ENCODE data around the gene RYR3. TPM values are rescaled to one million over a fixed set of nuclear protein-coding genes. Genes with fewer than 3 reads are reported as not detected.

RYR3 gene
- total and polyA plus RNA-seq, 2 donors (not counting 1 experiment from before 2014, with no cell fraction given), result not detected

DNA sequence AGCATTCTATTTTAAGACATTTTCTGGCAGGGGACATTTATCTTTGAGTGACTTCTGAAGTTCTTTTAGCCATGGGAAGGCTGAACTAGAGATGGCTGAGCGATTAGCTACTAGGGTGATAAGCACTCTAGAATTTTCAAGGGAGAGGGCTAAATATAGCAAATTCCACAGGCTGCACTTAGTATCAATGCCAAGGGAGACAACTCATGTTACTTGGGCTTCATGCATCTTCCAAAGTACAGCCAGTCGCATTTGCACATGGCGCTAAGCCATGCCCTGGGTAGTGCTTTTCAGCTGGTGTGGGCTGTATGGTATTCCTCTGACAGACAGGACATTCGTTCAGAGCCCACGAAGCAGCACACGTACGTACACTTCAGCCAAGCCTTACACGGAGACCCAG is 69.6 kb downstream of the RYR3 start:
- Mint-ChIP-seq H3K4me1 (no peaks in the 10 kb centered on the region), H3K4me3 (no peak overlapping the region), H3K27ac (no peak overlapping the region), H3K9me3 (ENCODE audit: insufficient read depth) (peaks cover 4% of the 10 kb centered on the region), H3K27me3 (peaks cover 4% of the 10 kb centered on the region)
- H3K4me2 ChIP-seq (replicated peaks; ENCODE audit: low read depth, low read length, poor library complexity, severe bottlenecking), result no peak overlapping the region
- intact Hi-C loops (cut with micrococcal nuclease), result no loop called here
- CTCF ChIA-PET, result no interaction called here
- no peaks in the 10 kb centered on the region for H3K4me1 ChIP-seq (ENCODE audit: control insufficient read depth in 2 of 2, insufficient read depth in 2 of 2, low read length in 2 of 2)
- H2AFZ ChIP-seq (ENCODE audit: insufficient read depth, low read depth, low read length, poor library complexity, severe bottlenecking), result no peak overlapping the region
- peaks cover 0 to 3% (median 0%) of the 10 kb centered on the region in 4 experiments for H3K27me3 ChIP-seq (replicated peaks in 1 of 4; ENCODE audit: control extremely low read depth in 1 of 4, control insufficient read depth in 3 of 4, insufficient read depth in 4 of 4, low read length in 3 of 4)
- H4K20me1 ChIP-seq (ENCODE audit: control insufficient read depth, insufficient read depth, low read length, poor library complexity, severe bottlenecking), result no peaks in the 10 kb centered on the region
- ATAC-seq (ENCODE audit: low read depth), result no peak
- no peak for DNase-seq
- TF ChIP-seq EZH2 (IDR thresholded peaks at IDR 0.05; ENCODE audit: borderline replicate concordance, insufficient read depth, low read depth, low read length, poor library complexity, severe bottlenecking), result no peak
- TF ChIP-seq, protein P1, sequence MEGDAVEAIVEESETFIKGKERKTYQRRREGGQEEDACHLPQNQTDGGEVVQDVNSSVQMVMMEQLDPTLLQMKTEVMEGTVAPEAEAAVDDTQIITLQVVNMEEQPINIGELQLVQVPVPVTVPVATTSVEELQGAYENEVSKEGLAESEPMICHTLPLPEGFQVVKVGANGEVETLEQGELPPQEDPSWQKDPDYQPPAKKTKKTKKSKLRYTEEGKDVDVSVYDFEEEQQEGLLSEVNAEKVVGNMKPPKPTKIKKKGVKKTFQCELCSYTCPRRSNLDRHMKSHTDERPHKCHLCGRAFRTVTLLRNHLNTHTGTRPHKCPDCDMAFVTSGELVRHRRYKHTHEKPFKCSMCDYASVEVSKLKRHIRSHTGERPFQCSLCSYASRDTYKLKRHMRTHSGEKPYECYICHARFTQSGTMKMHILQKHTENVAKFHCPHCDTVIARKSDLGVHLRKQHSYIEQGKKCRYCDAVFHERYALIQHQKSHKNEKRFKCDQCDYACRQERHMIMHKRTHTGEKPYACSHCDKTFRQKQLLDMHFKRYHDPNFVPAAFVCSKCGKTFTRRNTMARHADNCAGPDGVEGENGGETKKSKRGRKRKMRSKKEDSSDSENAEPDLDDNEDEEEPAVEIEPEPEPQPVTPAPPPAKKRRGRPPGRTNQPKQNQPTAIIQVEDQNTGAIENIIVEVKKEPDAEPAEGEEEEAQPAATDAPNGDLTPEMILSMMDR (IDR thresholded peaks at IDR 0.05), result no peak
- no peaks in the 10 kb centered on the region for H3K36me3 ChIP-seq (replicated peaks in 1 of 2; ENCODE audit: control extremely low read depth in 1 of 2, control insufficient read depth in 1 of 2, extremely low read depth in 1 of 2, insufficient read depth in 2 of 2, low read length in 1 of 2)
- no peak overlapping the region for H3K9ac ChIP-seq (ENCODE audit: low read length)
- WGBS (ENCODE audit: insufficient coverage), result 94% methylated on average over 8 of the region's 8 CpGs
- no peak overlapping the region for H3K4me3 ChIP-seq (ENCODE audit: control extremely low read depth in 1 of 5, extremely low read depth in 1 of 5, insufficient read depth in 1 of 5, low read depth in 2 of 5, low read length in 4 of 5)
- POLR2A ChIA-PET, result no interaction called here
- no peaks in the 10 kb centered on the region for H3K79me2 ChIP-seq (ENCODE audit: control insufficient read depth, insufficient read depth, low read length)
- no peaks in the 10 kb centered on the region for H3K9me3 ChIP-seq (ENCODE audit: control extremely low read depth in 1 of 3, control insufficient read depth in 2 of 3, insufficient read depth in 1 of 3, low read length in 2 of 3)
- H3K27ac ChIP-seq (ENCODE audit: low read length in 2 of 2), result no peak overlapping the region

DNA sequence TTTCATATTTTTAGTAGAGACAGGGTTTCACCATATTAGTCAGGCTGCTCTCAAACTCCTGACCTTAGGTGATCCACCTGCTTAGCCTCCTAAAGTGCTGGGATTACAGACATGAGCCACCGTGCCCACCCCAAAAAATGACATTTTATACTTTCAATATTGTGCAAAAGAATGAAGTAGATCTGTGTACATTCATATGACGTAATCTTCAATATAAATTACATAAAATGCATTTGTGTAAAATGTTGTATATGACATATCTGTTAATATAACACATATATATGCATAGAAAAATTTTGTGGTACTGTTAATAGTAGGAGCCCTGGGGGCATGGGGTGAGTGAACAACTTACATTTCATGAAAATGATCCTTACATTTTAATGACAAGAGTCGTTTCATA is 71.7 kb downstream of the RYR3 start:
- CTCF ChIA-PET, result no interaction called here
- H3K9me3 ChIP-seq (ENCODE audit: control extremely low read depth in 1 of 3, control insufficient read depth in 2 of 3, insufficient read depth in 1 of 3, low read length in 2 of 3), result no peaks in the 10 kb centered on the region
- WGBS (ENCODE audit: insufficient coverage), result no CpG with 5 or more reads among the region's 3 CpGs
- peaks cover 0 to 3% (median 0%) of the 10 kb centered on the region in 4 experiments for H3K27me3 ChIP-seq (replicated peaks in 1 of 4; ENCODE audit: control extremely low read depth in 1 of 4, control insufficient read depth in 3 of 4, insufficient read depth in 4 of 4, low read length in 3 of 4)
- no peak overlapping the region for H3K9ac ChIP-seq (ENCODE audit: low read length)
- DNase-seq, result no peak
- H3K4me1 Mint-ChIP-seq, result no peaks in the 10 kb centered on the region
- TF ChIP-seq, protein P1 (IDR thresholded peaks at IDR 0.05), result no peak
- no peak for TF ChIP-seq EZH2 (IDR thresholded peaks at IDR 0.05; ENCODE audit: borderline replicate concordance, insufficient read depth, low read depth, low read length, poor library complexity, severe bottlenecking)
- H3K36me3 ChIP-seq (replicated peaks in 1 of 2; ENCODE audit: control extremely low read depth in 1 of 2, control insufficient read depth in 1 of 2, extremely low read depth in 1 of 2, insufficient read depth in 2 of 2, low read length in 1 of 2), result no peaks in the 10 kb centered on the region
- intact Hi-C loops (cut with micrococcal nuclease), result no loop called here
- H4K20me1 ChIP-seq (ENCODE audit: control insufficient read depth, insufficient read depth, low read length, poor library complexity, severe bottlenecking), result no peaks in the 10 kb centered on the region
- no peaks in the 10 kb centered on the region for H3K4me1 ChIP-seq (ENCODE audit: control insufficient read depth in 2 of 2, insufficient read depth in 2 of 2, low read length in 2 of 2)
- no peak overlapping the region for H3K4me3 ChIP-seq (ENCODE audit: control extremely low read depth in 1 of 5, extremely low read depth in 1 of 5, insufficient read depth in 1 of 5, low read depth in 2 of 5, low read length in 4 of 5)
- H3K27ac ChIP-seq (ENCODE audit: low read length in 2 of 2), result no peak overlapping the region
- H3K4me2 ChIP-seq (replicated peaks; ENCODE audit: low read depth, low read length, poor library complexity, severe bottlenecking), result no peak overlapping the region
- no peaks in the 10 kb centered on the region for H3K27me3 Mint-ChIP-seq
- H2AFZ ChIP-seq (ENCODE audit: insufficient read depth, low read depth, low read length, poor library complexity, severe bottlenecking), result no peak overlapping the region
- no peak for ATAC-seq (ENCODE audit: low read depth)
- no peak overlapping the region for H3K4me3 Mint-ChIP-seq
- no peaks in the 10 kb centered on the region for H3K9me3 Mint-ChIP-seq (ENCODE audit: insufficient read depth)
- H3K79me2 ChIP-seq (ENCODE audit: control insufficient read depth, insufficient read depth, low read length), result no peaks in the 10 kb centered on the region
- H3K27ac Mint-ChIP-seq, result no peak overlapping the region
- POLR2A ChIA-PET, result no interaction called here
